ENCODE data around the gene HOXC13.

HOXC13 gene

GRCh38 chr12:53938326-53939140, at the start of gene HOXC13 (continued):
- peak; percentile 91 for TF ChIP-seq WT1 (tag by site-specific recombination; IDR thresholded peaks at IDR 0.05)
- TF ChIP-seq SP2 (tag by site-specific recombination; IDR thresholded peaks at IDR 0.05) = peak; percentile 97
- no peak for TF ChIP-seq TCF7L2 (IDR thresholded peaks at IDR 0.05; ENCODE audit: borderline replicate concordance, low read depth, low read length)
- TF ChIP-seq ZNF518A (tag by site-specific recombination; conservative IDR thresholded peaks at IDR 0.05; ENCODE audit: low read depth) = 0 out of 2 replicates have a peak, but pooled peaks have one; percentile 7
- TF ChIP-seq ZNF513 (tag by site-specific recombination; IDR thresholded peaks at IDR 0.05) = no peak
- no peak for TF ChIP-seq ZNF530 (tag by site-specific recombination; IDR thresholded peaks at IDR 0.05; ENCODE audit: low read depth)
- TF ChIP-seq KLF8 (tag by site-specific recombination; IDR thresholded peaks at IDR 0.05) = peak; percentile 94
- TF ChIP-seq IKZF3 (tag by site-specific recombination; IDR thresholded peaks at IDR 0.05) = peak; percentile 38; the same call in 1 of the 2 replicates
- peak; percentile 98 for TF ChIP-seq SP3 (tag by site-specific recombination; IDR thresholded peaks at IDR 0.05)
- no peak for TF ChIP-seq ZNF555 (tag by site-specific recombination; conservative IDR thresholded peaks at IDR 0.05)
- TF ChIP-seq MZF1 (tag by site-specific recombination; IDR thresholded peaks at IDR 0.05; ENCODE audit: borderline replicate concordance) = no peak
- TF ChIP-seq ZNF510 (tag by site-specific recombination; IDR thresholded peaks at IDR 0.05; ENCODE audit: insufficient replicate concordance) = no peak
- 0 out of 2 replicates have a peak, but pooled peaks have one; percentile 41 for TF ChIP-seq ZFP69B (tag by site-specific recombination; IDR thresholded peaks at IDR 0.05)
- TF ChIP-seq PRDM10 (tag by site-specific recombination; IDR thresholded peaks at IDR 0.05) = peak; percentile 86
- TF ChIP-seq ZNF394 (tag by site-specific recombination; IDR thresholded peaks at IDR 0.05; ENCODE audit: borderline replicate concordance) = peak; percentile 61
- TF ChIP-seq GLIS2 (tag by site-specific recombination; IDR thresholded peaks at IDR 0.05) = peak; percentile 100
- no peak for TF ChIP-seq ZNF350 (tag by site-specific recombination; IDR thresholded peaks at IDR 0.05)
- peak; percentile 91 for TF ChIP-seq ZIC2 (tag by site-specific recombination; IDR thresholded peaks at IDR 0.05)
- peak; percentile 42 for TF ChIP-seq ZBTB26 (tag by site-specific recombination; optimal IDR thresholded peaks at IDR 0.05)
- peak; percentile 96 for TF ChIP-seq ZNF341 (tag by site-specific recombination; IDR thresholded peaks at IDR 0.05; ENCODE audit: low read depth)
- TF ChIP-seq ZNF660 (tag by site-specific recombination; IDR thresholded peaks at IDR 0.05) = peak; percentile 68
- no peak for TF ChIP-seq ZNF26 (tag by site-specific recombination; IDR thresholded peaks at IDR 0.05)
- peak; percentile 96 for TF ChIP-seq KLF16 (tag by site-specific recombination; IDR thresholded peaks at IDR 0.05)
- no peak for TF ChIP-seq GLI2 (tag by site-specific recombination; IDR thresholded peaks at IDR 0.05; ENCODE audit: borderline replicate concordance, low read depth)
- TF ChIP-seq ZNF624 (tag by site-specific recombination; IDR thresholded peaks at IDR 0.05) = no peak
- TF ChIP-seq ZFHX2 (tag by site-specific recombination; conservative IDR thresholded peaks at IDR 0.05) = peak; percentile 72

All from HEK293 (cell line).